Measurements from ENCODE around the gene C19orf67.

Gene C19orf67

DNA sequence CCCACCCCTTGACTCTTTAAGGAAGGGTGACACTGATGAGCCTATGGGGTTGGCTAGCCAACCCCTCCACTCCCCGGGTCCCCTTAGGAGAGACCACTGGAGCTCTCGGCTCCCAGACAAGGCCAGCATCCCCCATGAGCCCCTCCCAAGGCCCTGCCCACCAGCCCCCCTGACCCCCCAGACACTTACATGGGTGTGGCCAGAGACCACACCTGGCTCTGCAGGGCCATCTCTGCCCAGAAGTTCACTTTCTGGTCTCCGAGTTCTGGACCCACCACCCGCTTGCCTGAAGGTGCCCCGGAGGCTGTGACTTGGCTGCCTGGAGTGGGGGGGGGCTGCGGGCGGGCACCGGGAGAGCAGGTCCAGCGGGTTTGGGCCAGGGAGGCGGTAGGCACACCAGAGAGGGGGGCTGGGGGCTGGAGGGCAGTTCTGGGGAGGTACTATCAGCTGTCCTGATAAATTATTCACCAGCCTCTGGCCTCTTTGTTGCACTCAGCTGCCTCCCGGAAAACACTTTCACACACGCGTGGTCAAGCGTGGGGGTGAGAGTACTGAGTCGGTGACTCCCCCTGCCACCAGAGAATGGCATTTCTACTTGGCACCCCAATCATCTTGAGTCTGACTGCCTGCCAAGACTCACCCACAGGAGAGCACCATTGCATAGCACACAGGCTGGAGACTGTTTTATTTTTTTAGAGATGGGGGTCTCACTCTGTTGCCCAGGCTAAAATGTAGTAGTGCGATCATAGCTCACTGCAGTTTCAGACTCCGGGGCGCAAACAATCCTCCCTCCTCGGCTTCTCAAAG lies 23.6 kb downstream of the C19orf67 start, which contains the start of gene PALM3:
TSS of gene PALM3 (minus strand) at position 326 of the 807 bp plus-strand sequence. CDS start at position 230, 96 bp downstream.
- DNase-seq: no peak
- TF ChIP-seq POLR2A (IDR thresholded peaks at IDR 0.05; ENCODE audit: low read length): no peak
- TF ChIP-seq GATA1 (IDR thresholded peaks at IDR 0.05; ENCODE audit: low read depth, low read length): no peak

DNA sequence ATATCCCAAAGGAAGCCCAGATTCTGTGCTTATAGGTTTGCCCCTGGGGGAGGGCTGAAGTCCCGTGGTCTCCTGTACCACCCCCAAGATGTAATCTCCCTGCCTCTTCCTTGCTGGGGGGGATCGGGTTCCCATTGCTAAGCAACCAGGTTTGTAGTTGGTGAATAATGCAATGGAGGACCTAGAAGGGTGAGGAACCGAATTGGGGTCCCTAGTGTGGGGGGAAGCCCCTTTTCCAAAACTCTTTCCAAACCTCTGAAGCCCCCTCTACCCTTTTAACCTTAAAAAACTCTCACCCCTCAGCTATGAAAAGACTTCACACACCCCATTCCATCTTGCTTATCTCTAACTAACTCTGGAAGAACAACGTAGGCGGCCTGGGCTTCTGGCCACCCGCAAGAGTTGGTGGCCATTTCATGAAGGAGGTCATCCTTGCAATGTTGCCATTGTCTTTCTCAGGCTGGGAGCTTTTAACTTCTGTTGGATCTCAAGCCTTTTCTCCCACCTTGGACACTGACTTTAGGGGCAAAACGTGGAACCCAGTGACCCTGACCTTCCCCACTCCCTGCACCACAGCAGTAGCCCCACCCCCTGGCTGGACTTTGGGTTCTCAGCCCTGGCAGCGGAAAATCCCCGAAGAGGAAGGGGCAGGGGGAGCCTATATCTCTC lies 24.4 kb downstream of the C19orf67 start:
- DNase-seq: peak in 1 of 2 experiments; percentile 23
- TF ChIP-seq POLR2A (IDR thresholded peaks at IDR 0.05; ENCODE audit: low read length): no peak
- no peak for TF ChIP-seq GATA1 (IDR thresholded peaks at IDR 0.05; ENCODE audit: low read depth, low read length)

GRCh38 chr19:14059652-14060155 lies 25.9 kb downstream of the C19orf67 start:
- TF ChIP-seq GATA1 (IDR thresholded peaks at IDR 0.05; ENCODE audit: low read depth, low read length): no peak
- no peak for TF ChIP-seq POLR2A (IDR thresholded peaks at IDR 0.05; ENCODE audit: low read length)
- DNase-seq: peak; percentile 74 to 89

GRCh38 chr19:14059093-14059480 lies 26.5 kb downstream of the C19orf67 start:
- peak; percentile 51 to 66 for DNase-seq
- TF ChIP-seq GATA1 (IDR thresholded peaks at IDR 0.05; ENCODE audit: low read depth, low read length) (no peak), POLR2A (IDR thresholded peaks at IDR 0.05; ENCODE audit: low read length) (no peak)

- no peak for TF ChIP-seq GATA1 (IDR thresholded peaks at IDR 0.05; ENCODE audit: low read depth, low read length)
- no peak for DNase-seq
These were observed 27.1 kb downstream of the C19orf67 start for GRCh38 chr19:14058182-14059092.

- no peak for DNase-seq
- TF ChIP-seq POLR2A (IDR thresholded peaks at IDR 0.05; ENCODE audit: low read length) (no peak), GATA1 (IDR thresholded peaks at IDR 0.05; ENCODE audit: low read depth, low read length) (no peak)
These were observed 28.7 kb downstream of the C19orf67 start for GRCh38 chr19:14056741-14057356.

GRCh38 chr19:14056069-14056666 lies 29.4 kb downstream of the C19orf67 start:
- DNase-seq: no peak
- no peak for TF ChIP-seq GATA1 (IDR thresholded peaks at IDR 0.05; ENCODE audit: low read depth, low read length)
- no peak for TF ChIP-seq POLR2A (IDR thresholded peaks at IDR 0.05; ENCODE audit: low read length)

DNA sequence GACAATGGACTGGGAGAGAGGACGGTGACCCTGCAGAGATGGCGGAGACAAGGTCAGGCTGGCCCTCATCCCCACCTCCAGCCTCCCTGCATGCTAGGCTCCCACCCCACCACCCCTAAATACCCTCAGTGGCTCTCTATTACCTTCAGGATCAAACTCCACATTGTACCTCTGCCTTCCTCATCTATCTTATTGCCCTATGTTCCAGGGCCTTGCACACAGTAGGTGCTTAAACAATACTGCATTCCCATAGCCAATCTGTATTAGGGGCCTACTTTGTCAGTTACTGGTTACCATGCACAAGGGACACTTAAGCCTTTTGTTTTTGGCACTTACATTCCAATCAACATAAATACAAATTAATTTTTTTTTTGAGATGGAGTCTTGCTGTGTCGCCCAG lies 30.2 kb downstream of the C19orf67 start:
- TF ChIP-seq GATA1 (IDR thresholded peaks at IDR 0.05; ENCODE audit: low read depth, low read length) (no peak), POLR2A (IDR thresholded peaks at IDR 0.05; ENCODE audit: low read length) (no peak)
- no peak for DNase-seq

- no peak for DNase-seq
- TF ChIP-seq POLR2A (IDR thresholded peaks at IDR 0.05; ENCODE audit: low read length) (no peak), GATA1 (IDR thresholded peaks at IDR 0.05; ENCODE audit: low read depth, low read length) (no peak)
These were observed 30.9 kb downstream of the C19orf67 start for GRCh38 chr19:14054721-14055120.

- no peak for DNase-seq
- TF ChIP-seq GATA1 (IDR thresholded peaks at IDR 0.05; ENCODE audit: low read depth, low read length) (no peak), POLR2A (IDR thresholded peaks at IDR 0.05; ENCODE audit: low read length) (no peak)
These were observed 31.5 kb downstream of the C19orf67 start for GRCh38 chr19:14054099-14054498.

DNA sequence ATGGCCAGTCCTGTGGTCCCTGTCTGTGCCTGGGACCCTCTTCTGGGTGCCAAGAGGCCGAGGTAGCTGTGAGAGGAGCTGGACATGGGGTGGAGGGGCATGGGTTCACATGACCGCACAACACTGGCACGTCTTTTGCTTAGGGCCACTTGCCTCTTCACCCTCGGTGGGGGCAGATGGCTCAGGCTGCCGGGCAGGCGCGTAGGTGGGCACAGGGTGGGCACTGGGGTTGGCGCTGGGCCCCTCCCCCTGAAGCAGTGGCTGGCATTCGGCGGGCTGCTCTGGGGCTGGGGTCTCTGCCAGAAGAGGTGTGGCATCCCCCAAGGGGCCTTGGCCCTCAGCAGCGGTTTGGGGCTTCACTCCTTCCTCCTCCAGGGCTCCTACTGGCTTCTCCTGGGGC lies 32.1 kb downstream of the C19orf67 start:
- DNase-seq: no peak
- no peak for TF ChIP-seq GATA1 (IDR thresholded peaks at IDR 0.05; ENCODE audit: low read depth, low read length)
- no peak for TF ChIP-seq POLR2A (IDR thresholded peaks at IDR 0.05; ENCODE audit: low read length)

DNA sequence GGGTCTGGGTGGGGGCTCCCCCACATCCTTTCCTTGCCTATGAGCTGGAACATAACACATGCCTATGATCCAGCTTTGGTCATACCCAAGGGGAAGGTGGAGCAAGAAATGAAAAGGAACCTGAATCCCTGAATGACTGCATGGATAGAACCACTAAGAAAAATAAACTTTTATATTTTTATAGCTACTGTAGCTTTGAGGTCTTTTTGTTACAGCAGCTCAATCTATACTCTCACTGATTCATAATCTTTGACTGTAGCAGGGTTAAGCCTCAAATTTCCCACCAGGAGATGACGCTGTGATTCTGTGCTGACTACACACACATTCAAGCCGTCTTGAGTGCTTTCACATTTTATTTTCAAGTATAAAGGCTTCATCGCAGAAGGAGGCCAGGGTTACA lies 32.6 kb downstream of the C19orf67 start:
- DNase-seq: no peak

DNA sequence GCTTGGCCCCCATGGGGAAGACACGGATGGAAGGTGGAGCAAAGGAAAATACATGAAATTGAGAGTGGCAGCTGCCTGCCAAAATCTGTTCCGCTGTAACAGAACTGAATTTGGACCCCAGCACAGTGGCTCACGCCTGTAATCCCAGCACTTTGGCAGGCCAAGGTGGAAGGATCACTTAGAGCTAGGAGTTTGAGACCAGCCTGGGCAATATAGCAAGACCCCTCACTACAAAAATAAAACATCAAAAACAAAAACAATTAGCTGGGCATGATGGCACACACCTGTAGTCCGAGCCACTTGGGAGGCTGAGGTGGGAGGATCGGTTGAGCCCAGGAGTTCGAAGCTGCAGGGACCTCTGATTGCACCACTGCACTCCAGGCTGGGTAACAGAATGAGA lies 33.1 kb downstream of the C19orf67 start:
- TF ChIP-seq POLR2A (IDR thresholded peaks at IDR 0.05; ENCODE audit: low read length) (no peak), GATA1 (IDR thresholded peaks at IDR 0.05; ENCODE audit: low read depth, low read length) (no peak)
- DNase-seq: no peak

More for the DNA sequence above, 32.6 kb downstream of the C19orf67 start:
- no peak for TF ChIP-seq POLR2A (IDR thresholded peaks at IDR 0.05; ENCODE audit: low read length)
- no peak for TF ChIP-seq GATA1 (IDR thresholded peaks at IDR 0.05; ENCODE audit: low read depth, low read length)

Measured in erythroblast (primary cell).